Measurements from ENCODE around the gene KRT82. TPM values are rescaled to one million over a fixed set of nuclear protein-coding genes. Genes with fewer than 3 reads are reported as not detected.

Gene KRT82
- total and polyA plus RNA-seq, 2 of the 8 experiments (the other 6 are each of a cell fraction or from before 2014, with no cell fraction given) = not detected

DNA sequence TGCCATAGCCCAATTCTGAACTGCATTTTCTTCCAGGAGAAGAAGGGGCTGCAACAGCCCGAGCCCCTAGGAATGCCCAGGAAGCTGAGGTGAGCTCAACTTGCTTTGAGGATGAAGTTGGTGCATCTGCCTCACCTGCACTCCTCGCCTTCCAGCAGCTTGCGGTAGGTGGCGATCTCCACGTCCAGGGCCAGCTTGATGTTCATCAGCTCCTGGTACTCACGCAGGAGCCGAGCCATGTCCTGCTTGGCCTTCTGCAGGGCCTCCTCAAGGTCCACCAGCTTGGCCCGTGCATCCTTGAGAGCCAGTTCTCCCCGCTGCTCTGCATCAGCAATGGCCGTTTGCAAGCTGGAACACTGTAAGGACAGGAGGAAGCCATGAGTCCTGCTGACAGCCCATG, 22.0 kb upstream of the KRT82 start (continued):
- TF ChIP-seq EZH2 (IDR thresholded peaks at IDR 0.05; ENCODE audit: low read depth, low read length, severe bottlenecking) (no peak), CREB1 (IDR thresholded peaks at IDR 0.05) (no peak), ATF2 (IDR thresholded peaks at IDR 0.05; ENCODE audit: low read length) (no peak)
